ENCODE measurements around the gene VLDLR.

VLDLR gene

GRCh38 chr9:2700398-2700797 is 78.8 kb downstream of the VLDLR start:
- TF ChIP-seq POLR2AphosphoS5 (IDR thresholded peaks at IDR 0.05; ENCODE audit: low read depth), result no peak
- TF ChIP-seq CTCF (IDR thresholded peaks at IDR 0.05; ENCODE audit: insufficient read depth, low read length), result no peak
- TF ChIP-seq REST (IDR thresholded peaks at IDR 0.05; ENCODE audit: insufficient replicate concordance, low read depth), result no peak
- no peak for TF ChIP-seq GABPA (IDR thresholded peaks at IDR 0.05; ENCODE audit: low read depth)
- no peak for TF ChIP-seq SPI1 (IDR thresholded peaks at IDR 0.05; ENCODE audit: borderline replicate concordance, low read depth)
- no peaks in the 10 kb centered on the region for H3K27me3 ChIP-seq (ENCODE audit: insufficient read depth, poor library complexity, severe bottlenecking)
- H3K4me3 ChIP-seq (replicated peaks; ENCODE audit: insufficient read depth, low read length), result no peak overlapping the region
- H3K27ac ChIP-seq (replicated peaks), result no peak overlapping the region
- no peak for DNase-seq (ENCODE audit: low read depth in 1 of 2, low spot score in 1 of 2)

- no peak overlapping the region for H3K27ac ChIP-seq (replicated peaks)
- no peak overlapping the region for H3K4me3 ChIP-seq (replicated peaks; ENCODE audit: insufficient read depth, low read length)
These were observed 79.4 kb downstream of the VLDLR start for GRCh38 chr9:2700909-2701550.

More at GRCh38 chr9:2700909-2701550, 79.4 kb downstream of the VLDLR start:
- TF ChIP-seq POLR2AphosphoS5 (IDR thresholded peaks at IDR 0.05; ENCODE audit: low read depth) (no peak), CTCF (IDR thresholded peaks at IDR 0.05; ENCODE audit: insufficient read depth, low read length) (no peak), SPI1 (IDR thresholded peaks at IDR 0.05; ENCODE audit: borderline replicate concordance, low read depth) (no peak), REST (IDR thresholded peaks at IDR 0.05; ENCODE audit: insufficient replicate concordance, low read depth) (no peak), GABPA (IDR thresholded peaks at IDR 0.05; ENCODE audit: low read depth) (no peak)
- no peaks in the 10 kb centered on the region for H3K27me3 ChIP-seq (ENCODE audit: insufficient read depth, poor library complexity, severe bottlenecking)
- no peak for DNase-seq (ENCODE audit: low read depth in 1 of 2, low spot score in 1 of 2)

Measured in HL-60 (cell line).